ENCODE results near the gene CNNM2. TPM values are rescaled to one million over a fixed set of nuclear protein-coding genes. Genes with fewer than 3 reads are reported as not detected.

The CNNM2 gene
- total and polyA plus RNA-seq, 2 experiments from 2014 or later = 3.3 to 18.0 TPM

DNA sequence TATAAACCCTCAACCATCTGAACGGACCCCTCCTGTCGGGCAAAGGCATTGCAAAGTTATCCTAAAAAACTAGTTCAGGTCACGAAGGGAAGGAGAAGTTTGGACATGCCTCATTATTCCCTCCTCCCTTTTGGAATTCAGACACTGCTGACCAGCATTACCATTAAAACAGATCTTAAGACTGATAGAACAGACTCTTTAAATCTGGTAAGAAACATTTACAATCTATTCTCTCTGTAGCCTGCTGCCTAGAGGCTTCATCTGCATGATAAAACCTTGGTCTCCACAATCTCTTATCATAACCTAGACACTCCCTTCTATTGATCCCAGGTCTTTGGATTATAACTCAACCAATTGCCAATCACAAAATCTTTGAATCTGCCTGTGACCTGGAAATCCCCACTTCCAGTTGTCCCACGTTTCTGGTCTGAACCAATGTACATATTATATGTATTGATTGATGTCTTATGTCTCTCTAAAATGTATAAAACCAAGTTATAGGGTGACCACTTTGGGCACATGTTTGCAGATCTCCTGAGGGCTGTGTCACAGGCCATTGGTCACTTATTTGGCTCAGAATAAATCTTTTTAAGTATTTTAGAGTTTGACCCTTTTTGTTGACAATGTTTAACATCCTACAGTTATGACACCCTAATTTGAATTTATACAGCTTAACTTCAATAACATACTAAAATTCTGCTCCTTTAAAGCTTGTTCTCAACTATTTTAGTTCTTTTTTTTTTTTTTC is 23.5 kb upstream of the CNNM2 start:
- H3K4me1 ChIP-seq (ENCODE audit: low read depth) = no peaks in the 10 kb centered on the region
- H3K9me3 ChIP-seq (ENCODE audit: low read depth) = no peaks in the 10 kb centered on the region
- TF ChIP-seq, protein P1, sequence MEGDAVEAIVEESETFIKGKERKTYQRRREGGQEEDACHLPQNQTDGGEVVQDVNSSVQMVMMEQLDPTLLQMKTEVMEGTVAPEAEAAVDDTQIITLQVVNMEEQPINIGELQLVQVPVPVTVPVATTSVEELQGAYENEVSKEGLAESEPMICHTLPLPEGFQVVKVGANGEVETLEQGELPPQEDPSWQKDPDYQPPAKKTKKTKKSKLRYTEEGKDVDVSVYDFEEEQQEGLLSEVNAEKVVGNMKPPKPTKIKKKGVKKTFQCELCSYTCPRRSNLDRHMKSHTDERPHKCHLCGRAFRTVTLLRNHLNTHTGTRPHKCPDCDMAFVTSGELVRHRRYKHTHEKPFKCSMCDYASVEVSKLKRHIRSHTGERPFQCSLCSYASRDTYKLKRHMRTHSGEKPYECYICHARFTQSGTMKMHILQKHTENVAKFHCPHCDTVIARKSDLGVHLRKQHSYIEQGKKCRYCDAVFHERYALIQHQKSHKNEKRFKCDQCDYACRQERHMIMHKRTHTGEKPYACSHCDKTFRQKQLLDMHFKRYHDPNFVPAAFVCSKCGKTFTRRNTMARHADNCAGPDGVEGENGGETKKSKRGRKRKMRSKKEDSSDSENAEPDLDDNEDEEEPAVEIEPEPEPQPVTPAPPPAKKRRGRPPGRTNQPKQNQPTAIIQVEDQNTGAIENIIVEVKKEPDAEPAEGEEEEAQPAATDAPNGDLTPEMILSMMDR (IDR thresholded peaks at IDR 0.05; ENCODE audit: low read depth, low read length) = no peak
- no peak overlapping the region for H3K4me3 ChIP-seq
- no peak for DNase-seq (ENCODE audit: low read depth in 1 of 2, low spot score in 1 of 2)
- H3K27ac ChIP-seq = no peak overlapping the region
- no peaks in the 10 kb centered on the region for H3K27me3 ChIP-seq
- H3K36me3 ChIP-seq = no peaks in the 10 kb centered on the region

DNA sequence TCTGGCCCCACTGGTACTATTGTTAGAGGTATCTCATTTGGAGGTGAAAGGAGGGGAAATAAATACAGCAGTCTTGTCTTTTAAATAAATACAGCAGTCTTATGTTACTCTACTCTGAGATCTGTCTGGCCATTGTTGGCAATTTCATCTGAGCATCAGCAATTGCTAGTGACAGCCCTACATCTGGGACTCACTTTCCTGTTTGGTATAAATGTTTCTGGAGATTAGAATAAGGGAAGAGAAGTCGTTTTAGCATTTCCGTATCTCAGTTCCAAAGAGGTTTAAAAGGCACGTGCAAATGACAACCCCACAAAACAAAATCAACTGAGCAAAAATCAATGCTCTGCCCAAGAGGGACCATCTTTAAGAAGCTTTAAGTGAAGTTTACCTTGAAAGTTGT is 18.1 kb upstream of the CNNM2 start:
- TF ChIP-seq, protein P1 (IDR thresholded peaks at IDR 0.05; ENCODE audit: low read depth, low read length) = no peak
- H3K4me3 ChIP-seq = no peak overlapping the region
- H3K4me1 ChIP-seq (ENCODE audit: low read depth) = no peaks in the 10 kb centered on the region
- H3K36me3 ChIP-seq = no peaks in the 10 kb centered on the region
- no peaks in the 10 kb centered on the region for H3K27me3 ChIP-seq
- no peaks in the 10 kb centered on the region for H3K9me3 ChIP-seq (ENCODE audit: low read depth)
- no peak for DNase-seq (ENCODE audit: low read depth in 1 of 2, low spot score in 1 of 2)
- H3K27ac ChIP-seq = no peak overlapping the region

DNA sequence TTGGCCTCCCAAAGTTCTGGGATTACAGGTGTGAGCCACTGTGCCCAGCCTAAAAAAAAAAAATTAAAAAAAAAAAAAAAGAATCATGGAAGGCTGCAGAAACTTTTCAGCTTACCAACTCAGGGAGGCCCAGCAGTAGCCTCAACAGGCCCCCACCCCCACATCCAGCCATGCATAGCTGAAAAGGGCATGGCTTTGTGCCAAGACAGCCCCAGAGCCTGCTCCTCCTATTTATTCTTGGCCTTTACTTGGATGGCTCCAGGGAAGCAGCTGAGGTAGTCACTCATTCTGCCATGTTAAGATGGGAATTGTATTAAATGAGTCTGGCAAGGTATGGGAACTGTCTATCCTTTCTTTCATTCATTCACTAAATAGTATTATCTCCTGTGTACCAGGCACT is 13.7 kb upstream of the CNNM2 start:
- no peak overlapping the region for H3K4me3 ChIP-seq
- no peak for DNase-seq (ENCODE audit: low read depth in 1 of 2, low spot score in 1 of 2)

DNA sequence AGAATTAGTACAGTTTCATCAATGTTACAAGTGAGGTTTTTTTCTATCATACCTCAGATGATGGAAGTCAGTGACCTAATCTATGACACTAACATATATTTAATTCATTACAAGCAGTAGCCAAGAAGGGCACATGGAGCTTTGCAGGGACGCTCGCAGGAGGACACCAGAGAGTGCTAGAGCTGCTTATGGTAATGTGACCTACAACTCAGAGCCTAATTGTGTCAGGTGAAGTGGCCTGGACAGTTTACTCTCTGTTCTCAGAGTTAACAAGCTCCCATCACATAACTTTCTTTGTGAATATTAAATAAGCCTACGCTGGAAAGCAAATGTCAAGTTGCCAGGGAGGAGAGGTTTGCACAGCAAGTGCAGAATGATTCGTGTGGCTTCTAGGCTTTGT is 11.6 kb upstream of the CNNM2 start:
- H3K9me3 ChIP-seq (ENCODE audit: low read depth) = no peaks in the 10 kb centered on the region
- H3K27ac ChIP-seq = no peak overlapping the region
- no peaks in the 10 kb centered on the region for H3K27me3 ChIP-seq
- DNase-seq (ENCODE audit: low read depth in 1 of 2, low spot score in 1 of 2) = no peak
- H3K4me1 ChIP-seq (ENCODE audit: low read depth) = no peaks in the 10 kb centered on the region
- TF ChIP-seq, protein P1 (IDR thresholded peaks at IDR 0.05; ENCODE audit: low read depth, low read length) = no peak
- H3K36me3 ChIP-seq = no peaks in the 10 kb centered on the region
- no peak overlapping the region for H3K4me3 ChIP-seq

More for the DNA sequence above, 13.7 kb upstream of the CNNM2 start:
- Histone ChIP-seq H3K4me1 (ENCODE audit: low read depth) (no peaks in the 10 kb centered on the region), H3K27me3 (no peaks in the 10 kb centered on the region), H3K9me3 (ENCODE audit: low read depth) (no peaks in the 10 kb centered on the region), H3K27ac (no peak overlapping the region), H3K36me3 (no peaks in the 10 kb centered on the region)
- TF ChIP-seq, protein P1 (IDR thresholded peaks at IDR 0.05; ENCODE audit: low read depth, low read length) = no peak

DNA sequence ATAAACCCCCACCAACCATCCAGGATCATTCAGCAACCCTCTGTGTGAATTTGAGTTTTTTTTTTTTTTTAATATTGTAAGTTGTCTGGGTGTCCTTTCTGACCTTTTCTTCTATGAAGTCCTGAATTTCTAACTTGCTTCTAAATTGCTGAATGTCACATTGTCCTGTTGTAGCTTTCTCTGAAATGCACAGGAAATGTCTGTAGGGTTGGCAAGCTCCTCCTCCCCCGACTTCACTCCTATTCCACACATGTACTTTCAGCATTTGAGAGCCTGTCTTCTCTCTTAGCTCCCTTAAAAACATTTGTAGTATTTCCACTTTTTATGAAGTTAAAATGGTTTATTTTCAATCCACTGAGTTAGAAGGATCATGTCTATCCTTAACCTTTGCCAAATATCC is 3.3 kb upstream of the CNNM2 start:
- no peak for DNase-seq (ENCODE audit: low read depth in 1 of 2, low spot score in 1 of 2)
- Histone ChIP-seq H3K9me3 (ENCODE audit: low read depth) (no peaks in the 10 kb centered on the region), H3K27ac (no peak overlapping the region), H3K27me3 (peaks cover 9% of the 10 kb centered on the region), H3K36me3 (no peaks in the 10 kb centered on the region), H3K4me3 (no peak overlapping the region), H3K4me1 (ENCODE audit: low read depth) (peaks cover 4% of the 10 kb centered on the region)
- TF ChIP-seq, protein P1 (IDR thresholded peaks at IDR 0.05; ENCODE audit: low read depth, low read length) = no peak

Data from cardiac muscle cell (in vitro differentiated cells and primary cell).